PC-9 (cell line): Measurements from ENCODE around the gene LYRM2.

ENCODE experiments used
- CTCF ChIP-seq: fragments of 200-600 bp; sonication (generic); conservative IDR thresholded peaks from 2 replicates; pipeline ENCODE4 v1.6.1; 2017; ENCODE audit warnings: mixed run types, antibody characterized with exemption, mild to moderate bottlenecking, moderate library complexity
- EZH2 ChIP-seq: fragments of 200-600 bp; sonication (generic); IDR thresholded peaks from 2 replicates; pipeline ENCODE4 v1.8.0; 2017; ENCODE audit warnings: antibody characterized with exemption, low read depth

GRCh38 chr6:89681983-89682564, 43.5 kb upstream of the LYRM2 start:
- TF ChIP-seq EZH2 (no peak), CTCF (no peak)
